ENCODE data around the gene MICALL2.

The MICALL2 gene

GRCh38 chr7:1458683-1459511 is at the start of gene MICALL2:
Gene MICALL2, minus strand, starts transcription at chr7:1459470. Its CDS starts 144 bp downstream, at chr7:1459326.
- DNase-seq = peak; percentile 10 to 62 (median 53)

GRCh38 chr7:1508277-1508758 is 49.0 kb upstream of the MICALL2 start:
- DNase-seq = no peak

GRCh38 chr7:1505731-1506550 is 46.7 kb upstream of the MICALL2 start:
- DNase-seq = peak; percentile 42 to 71 (median 65)

GRCh38 chr7:1503816-1504775 is 44.8 kb upstream of the MICALL2 start, which contains the start of gene INTS1:
Gene INTS1, minus strand, starts transcription at chr7:1504389. Its CDS starts 429 bp downstream, at chr7:1503960.
- DNase-seq = peak; percentile 92 to 96 (median 96)

GRCh38 chr7:1503390-1503789 is 44.1 kb upstream of the MICALL2 start:
- DNase-seq = no peak

GRCh38 chr7:1502845-1503244 is 43.6 kb upstream of the MICALL2 start:
- no peak for DNase-seq

- no peak for DNase-seq
Measured at GRCh38 chr7:1501487-1502270, 42.4 kb upstream of the MICALL2 start.

- DNase-seq = no peak
Measured at GRCh38 chr7:1500064-1500807, 41.0 kb upstream of the MICALL2 start.

- DNase-seq = no peak
Measured at GRCh38 chr7:1499367-1500029, 40.2 kb upstream of the MICALL2 start.

- DNase-seq = no peak
Measured at GRCh38 chr7:1498370-1499305, 39.4 kb upstream of the MICALL2 start.

- DNase-seq = no peak
Measured at GRCh38 chr7:1497293-1497927, 38.1 kb upstream of the MICALL2 start.

- DNase-seq = no peak
Measured at GRCh38 chr7:1496531-1497292, 37.4 kb upstream of the MICALL2 start.

- no peak for DNase-seq
Measured at GRCh38 chr7:1495564-1496242, 36.4 kb upstream of the MICALL2 start.

- no peak for DNase-seq
Measured at GRCh38 chr7:1494866-1495563, 35.7 kb upstream of the MICALL2 start.

- DNase-seq = no peak
Measured at GRCh38 chr7:1494447-1494846, 35.2 kb upstream of the MICALL2 start.

- DNase-seq = no peak
Measured at GRCh38 chr7:1493571-1493970, 34.3 kb upstream of the MICALL2 start.
